Left ventricle myocardium inferior (tissue), 1 donor: ENCODE measurements around the gene FRMD4A. TPM values are rescaled to one million over a fixed set of nuclear protein-coding genes. Genes with fewer than 3 reads are reported as not detected.

ENCODE experiments used
- DNase-seq: peaks from one replicate; pipeline ENCODE4 v3.0.0-alpha.2; 2020
- H3K27ac ChIP-seq: fragments of 200-600 bp; replicated peaks from 2 replicates; pipeline ENCODE4 v1.8.0; 2021
- H3K27me3 ChIP-seq: fragments of 200-600 bp; 2 replicates; pipeline ENCODE4 v1.8.0; 2021; ENCODE audit warnings: low read depth
- H3K36me3 ChIP-seq: fragments of 200-600 bp; 2 replicates; pipeline ENCODE4 v1.8.0; 2021
- H3K4me1 ChIP-seq: fragments of 200-600 bp; 2 replicates; pipeline ENCODE4 v1.8.0; 2021
- H3K4me3 ChIP-seq: fragments of 200-600 bp; 2 replicates; pipeline ENCODE4 v1.8.0; 2021; ENCODE audit warnings: mild to moderate bottlenecking, moderate library complexity
- H3K9me3 ChIP-seq: fragments of 200-600 bp; replicated peaks from 2 replicates; pipeline ENCODE4 v1.8.0; 2021
- CTCF ChIP-seq: fragments of 200-600 bp; IDR thresholded peaks from 2 replicates; pipeline ENCODE4 v1.8.0; 2021; ENCODE audit warnings: antibody characterized with exemption, mild to moderate bottlenecking, borderline replicate concordance
- intact Hi-C: fragments of 100-400 bp; cut with micrococcal nuclease; formaldehyde crosslinking; loops from one replicate; pipeline ENCODE4 v1.11.0; 2022
- total RNA-seq: library from RNA; stranded (reverse); fragmentation: NEBNext Ultra II Directional; extraction: Animal tissue kit (Norgen Biotek cat#: 25700); gene quantifications from one replicate; pipeline ENCODE4 v1.2.1, GENCODE V29; 2021
- donor health status: DM: no; HTN: yes; CAD: no; lungs with severe emphysema.

FRMD4A gene
- total RNA-seq, 1 donor from 2014 or later = 26.1 TPM

DNA sequence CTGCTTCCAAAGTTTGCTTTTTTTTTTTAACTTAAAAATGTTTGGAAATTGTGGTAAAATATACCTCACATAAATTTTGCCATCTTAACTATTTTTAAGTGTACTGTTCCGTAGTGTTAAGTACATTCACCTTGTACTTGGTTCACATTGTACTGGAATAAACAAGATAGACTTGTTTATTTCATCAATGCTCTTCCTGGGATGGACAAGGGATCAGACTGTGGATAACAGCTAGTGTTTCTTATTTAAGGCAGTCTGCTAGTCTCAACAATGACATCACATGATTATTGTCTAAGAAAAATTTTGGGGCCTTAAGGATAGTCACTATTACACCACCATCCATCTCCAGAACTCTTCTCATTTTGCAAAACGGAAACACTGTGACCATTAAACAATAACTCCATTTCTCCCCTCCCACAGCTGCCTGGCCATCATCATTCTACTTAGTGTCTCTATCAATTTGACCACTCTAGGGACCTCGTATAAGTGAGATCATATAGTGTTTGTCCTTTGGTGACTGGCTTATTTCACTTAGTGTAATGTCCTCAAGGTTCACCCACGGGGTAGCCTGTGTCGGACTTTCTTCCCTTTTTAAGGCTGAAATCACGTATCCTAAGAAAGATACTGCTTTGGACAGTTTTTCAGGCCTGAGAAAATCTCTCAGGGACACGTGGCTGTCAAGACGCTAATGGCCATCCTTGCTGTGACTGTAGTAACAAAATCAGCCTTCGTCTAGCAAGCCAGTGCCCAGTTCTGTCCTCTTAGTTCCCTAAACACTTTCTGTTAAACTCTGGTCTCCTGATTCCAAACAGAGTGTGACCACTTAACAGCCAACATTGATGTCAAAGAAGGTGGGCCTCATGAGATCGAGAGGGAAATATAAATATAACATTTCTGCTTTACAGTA, 305.2 kb downstream of the FRMD4A start:
- TF ChIP-seq CTCF = no peak
- Histone ChIP-seq H3K4me1 (no peaks in the 10 kb centered on the region), H3K4me3 (no peak overlapping the region), H3K27me3 (peaks cover 2% of the 10 kb centered on the region), H3K27ac (no peak overlapping the region), H3K9me3 (no peaks in the 10 kb centered on the region), H3K36me3 (no peaks in the 10 kb centered on the region)
- DNase-seq = no peak
- intact Hi-C loops = loop anchor here (10.0 kb wide), 1 partner anchor 49 kb away; no protein-coding TSS in a partner anchor

GRCh38 chr10:14024329-14025202, 306.2 kb downstream of the FRMD4A start:
- Histone ChIP-seq H3K9me3 (no peaks in the 10 kb centered on the region), H3K27ac (peak overlapping the region; percentile 2), H3K27me3 (peaks cover 8% of the 10 kb centered on the region), H3K4me1 (peaks cover 5% of the 10 kb centered on the region), H3K36me3 (no peaks in the 10 kb centered on the region), H3K4me3 (peak overlapping the region; percentile 41)
- no peak for DNase-seq
- intact Hi-C loops = loop anchor here (10.0 kb wide), 1 partner anchor 50 kb away; no protein-coding TSS in a partner anchor
- TF ChIP-seq CTCF = no peak

DNA sequence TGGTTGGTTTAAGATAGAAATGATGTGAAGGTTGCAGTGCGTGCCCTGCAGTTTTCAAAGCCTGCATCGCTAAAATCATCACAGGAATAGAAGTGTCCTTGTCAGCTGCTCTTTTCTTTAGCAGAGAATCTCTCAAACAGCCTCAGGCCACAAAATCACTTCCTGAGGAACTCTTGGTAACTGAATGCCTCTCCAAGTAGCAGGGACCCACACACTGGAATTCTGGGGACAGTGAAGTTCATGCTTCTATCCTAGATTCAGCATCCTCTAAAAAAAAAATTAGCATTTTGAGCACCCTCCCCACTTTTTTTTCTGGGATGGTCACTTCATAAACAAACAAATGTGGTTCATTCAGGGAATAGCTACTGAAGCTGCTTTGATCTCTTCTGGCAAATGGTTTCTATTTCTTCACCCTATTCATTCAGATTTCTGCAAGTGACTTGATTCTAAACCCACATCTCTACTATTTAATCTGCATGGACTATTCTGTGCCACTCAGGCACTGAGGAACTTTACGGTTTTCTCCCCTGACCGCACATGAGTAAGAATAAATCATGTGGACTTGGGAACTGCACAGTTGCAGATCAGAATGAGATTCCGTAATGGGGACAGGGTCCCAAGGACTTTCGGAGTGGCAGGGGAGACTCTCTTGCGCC, 306.9 kb downstream of the FRMD4A start:
- Histone ChIP-seq H3K9me3 (peaks cover 5% of the 10 kb centered on the region), H3K27me3 (peaks cover 12% of the 10 kb centered on the region), H3K36me3 (no peaks in the 10 kb centered on the region), H3K4me1 (peaks cover 5% of the 10 kb centered on the region), H3K27ac (peak overlapping the region; percentile 2), H3K4me3 (peak overlapping the region; percentile 41)
- intact Hi-C loops = loop anchor here (10.0 kb wide), 1 partner anchor 51 kb away; no protein-coding TSS in a partner anchor
- DNase-seq = no peak
- no peak for TF ChIP-seq CTCF

DNA sequence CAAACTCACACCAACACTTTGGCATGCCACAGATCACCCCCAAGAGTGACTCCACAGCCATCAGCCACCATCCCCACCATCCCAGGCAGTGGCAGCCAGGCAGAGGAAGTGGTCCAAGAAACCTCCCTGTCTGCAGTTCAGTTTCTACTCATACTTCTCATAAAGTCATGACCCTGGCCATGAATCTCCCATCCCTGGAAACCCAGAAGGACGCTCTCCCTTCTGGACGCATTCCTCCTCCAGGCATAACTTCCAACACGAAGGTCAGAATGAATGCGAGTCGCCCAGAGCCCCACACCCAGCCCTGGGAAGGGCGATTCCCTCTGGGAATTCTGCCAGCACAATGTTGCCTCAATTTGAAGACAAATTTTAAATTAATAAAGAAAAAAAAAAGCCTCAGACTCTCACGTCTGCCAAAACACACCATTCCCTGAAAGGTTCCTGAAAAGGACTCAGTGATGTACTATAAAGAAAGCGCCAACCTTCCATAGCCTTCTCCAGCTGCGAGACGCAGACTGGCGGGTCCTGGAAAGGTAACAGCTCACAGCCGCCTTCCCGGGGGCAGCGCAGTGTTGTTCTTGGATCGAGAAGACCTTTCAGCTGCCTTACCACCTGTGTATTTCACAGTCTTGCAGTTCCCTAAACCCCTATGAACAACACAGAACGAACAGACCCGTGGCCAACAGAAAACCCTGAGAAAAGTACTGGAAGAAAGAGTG, 307.6 kb downstream of the FRMD4A start:
- no peak for DNase-seq
- H3K9me3 ChIP-seq = peaks cover 6% of the 10 kb centered on the region
- peak overlapping the region; percentile 41 for H3K4me3 ChIP-seq
- H3K27ac ChIP-seq = no peak overlapping the region
- no peaks in the 10 kb centered on the region for H3K36me3 ChIP-seq
- peaks cover 5% of the 10 kb centered on the region for H3K4me1 ChIP-seq
- H3K27me3 ChIP-seq = peaks cover 14% of the 10 kb centered on the region
- intact Hi-C loops = loop anchor here (10.0 kb wide), 1 partner anchor 52 kb away; no protein-coding TSS in a partner anchor
- TF ChIP-seq CTCF = no peak
